ENCODE measurements around the gene ABT1.

The ABT1 gene

DNA sequence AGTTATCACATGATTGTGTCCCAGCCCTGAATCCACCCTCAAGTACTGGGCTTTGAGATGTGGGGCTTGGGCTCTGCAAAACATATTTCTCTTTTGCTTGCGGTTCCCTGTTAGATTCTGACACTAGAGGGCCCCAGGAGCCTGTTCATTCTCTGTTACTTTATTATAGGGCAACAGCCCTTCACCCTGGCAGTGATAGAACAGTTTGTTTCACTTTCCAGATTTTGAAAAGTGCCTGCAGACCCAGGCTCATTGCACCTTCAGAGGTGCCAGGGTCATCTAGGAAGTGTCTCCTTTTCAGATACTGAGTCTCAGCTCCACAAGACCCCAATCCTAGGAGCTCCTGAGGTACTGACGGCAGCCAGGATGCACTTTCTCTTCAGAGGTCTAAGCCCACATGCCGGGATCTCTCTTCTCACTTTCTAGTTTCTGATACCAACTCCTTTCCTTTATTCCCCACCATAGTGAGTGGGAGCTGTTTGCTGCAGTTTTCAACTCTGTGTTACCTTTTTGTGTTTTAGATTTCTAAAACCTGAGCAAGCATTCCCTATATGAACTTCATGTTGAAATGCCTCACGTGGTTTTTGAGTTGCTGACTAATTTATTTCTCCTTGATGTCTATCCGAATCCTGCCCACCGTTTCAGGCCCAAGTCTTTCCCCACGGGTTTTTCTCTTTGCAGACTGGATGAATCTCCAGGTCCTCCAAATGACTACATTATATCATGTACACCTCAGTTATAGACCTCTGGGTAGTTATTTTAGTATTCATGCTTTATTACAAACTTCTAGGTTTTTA, 10.9 kb downstream of the ABT1 start:
- peak; percentile 64 for DNase-seq

DNA sequence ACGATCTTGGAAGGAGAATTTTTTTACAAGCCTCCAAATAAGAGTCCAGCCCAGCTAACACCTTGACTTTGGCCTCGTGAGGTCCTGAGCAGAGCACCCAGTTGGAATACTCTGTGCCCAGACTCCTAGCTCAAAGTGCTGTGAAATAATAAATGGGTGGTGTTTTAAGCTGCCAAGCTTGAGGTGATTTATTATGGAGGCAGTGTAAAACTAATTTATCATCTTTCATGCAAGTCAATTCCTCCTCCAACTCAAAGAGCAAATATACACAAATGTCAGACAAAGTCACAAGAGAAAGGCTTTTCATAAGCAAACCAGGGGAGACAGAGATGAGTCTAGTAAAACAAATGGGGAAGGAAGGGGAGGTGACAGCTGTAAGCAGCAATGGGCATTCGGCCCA, 12.7 kb downstream of the ABT1 start:
- DNase-seq: no peak

DNA sequence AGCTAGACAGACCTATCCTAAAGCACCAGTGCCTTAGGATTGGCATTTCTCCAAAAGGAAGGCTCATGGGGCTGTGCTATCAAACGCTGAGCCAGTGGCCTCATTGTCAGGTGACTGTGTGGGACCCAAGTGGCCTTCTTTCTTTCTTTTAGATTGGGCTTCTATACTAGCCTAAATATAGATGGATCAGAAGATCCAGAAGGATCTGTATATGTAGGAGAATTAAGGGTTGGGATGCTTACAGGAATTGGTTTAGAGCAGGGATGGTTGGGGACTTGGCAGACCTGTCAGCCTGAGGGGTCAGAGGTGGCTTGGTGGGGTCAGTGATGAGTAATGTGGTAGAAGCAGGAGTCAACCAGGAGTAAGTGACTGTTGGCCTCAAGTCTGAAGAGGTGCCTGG, 14.8 kb downstream of the ABT1 start:
- no peak for DNase-seq

DNA sequence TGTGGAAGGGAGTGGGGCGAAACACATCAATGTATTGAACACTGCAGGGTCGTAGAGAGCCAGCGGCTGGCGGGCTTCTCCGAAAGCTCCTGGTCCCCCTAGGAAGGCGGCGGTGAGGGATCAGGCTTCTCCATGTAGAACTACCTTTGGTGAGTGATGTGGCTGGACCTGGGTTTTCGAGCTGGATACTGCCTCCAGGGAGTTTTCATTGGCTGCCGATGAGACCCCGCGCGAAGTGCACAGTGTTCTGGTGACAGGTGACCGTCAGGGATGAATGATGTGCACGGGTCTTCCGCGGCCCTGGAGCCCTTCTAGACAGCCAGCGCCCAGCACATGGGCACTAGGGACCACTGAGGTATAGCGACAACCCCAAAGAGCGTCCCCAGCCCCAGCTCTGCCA, 16.4 kb downstream of the ABT1 start:
- no peak for DNase-seq

DNA sequence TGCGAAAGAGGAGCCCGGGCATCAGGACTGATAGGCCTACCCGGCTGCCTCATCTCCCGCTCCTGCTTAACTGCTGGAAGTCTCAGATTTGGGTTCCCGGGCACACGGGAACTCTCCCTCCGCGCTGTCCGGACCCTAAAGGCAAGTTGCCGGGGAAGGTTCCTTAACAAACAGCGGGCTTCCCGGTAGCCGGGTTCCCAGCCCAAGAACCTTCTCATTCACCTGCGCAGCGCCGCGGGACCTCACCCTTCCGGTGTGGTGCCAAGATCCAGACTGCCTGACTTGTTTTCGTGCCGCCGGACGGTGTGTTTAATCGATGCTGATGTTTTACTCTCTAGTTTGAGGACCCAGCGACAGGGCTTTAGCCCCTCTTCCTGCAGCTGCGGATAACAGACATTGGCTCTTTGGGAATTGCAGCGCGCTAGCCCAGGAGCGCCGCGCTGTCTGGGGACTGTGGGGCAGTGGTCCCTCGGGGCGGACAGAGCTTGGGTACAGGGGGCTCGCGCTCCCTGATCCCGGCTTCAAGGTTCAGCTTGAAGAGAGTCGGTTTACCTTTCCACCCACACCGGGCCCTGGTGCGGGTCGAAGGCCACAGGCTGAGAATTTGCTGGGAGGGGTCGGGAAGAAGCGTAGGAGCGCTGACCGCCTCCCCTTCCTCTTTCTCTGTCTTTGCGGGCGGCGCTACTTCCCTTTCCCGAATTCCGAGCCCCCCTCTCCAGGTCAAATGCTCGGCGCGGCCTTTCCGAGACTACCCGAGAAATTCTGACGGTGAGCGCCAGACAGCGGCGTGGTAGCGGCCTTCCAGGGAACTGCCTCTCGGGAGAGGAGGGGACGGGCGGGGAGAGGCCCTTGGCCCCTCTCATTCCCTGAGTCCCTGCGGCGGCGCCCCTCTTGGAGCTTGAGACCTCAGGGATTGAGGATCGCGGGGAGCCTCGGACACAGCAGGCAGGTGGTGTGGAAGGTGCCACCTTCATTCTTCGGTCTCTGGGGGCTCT, 17.2 kb downstream of the ABT1 start:
- DNase-seq: no peak

DNA sequence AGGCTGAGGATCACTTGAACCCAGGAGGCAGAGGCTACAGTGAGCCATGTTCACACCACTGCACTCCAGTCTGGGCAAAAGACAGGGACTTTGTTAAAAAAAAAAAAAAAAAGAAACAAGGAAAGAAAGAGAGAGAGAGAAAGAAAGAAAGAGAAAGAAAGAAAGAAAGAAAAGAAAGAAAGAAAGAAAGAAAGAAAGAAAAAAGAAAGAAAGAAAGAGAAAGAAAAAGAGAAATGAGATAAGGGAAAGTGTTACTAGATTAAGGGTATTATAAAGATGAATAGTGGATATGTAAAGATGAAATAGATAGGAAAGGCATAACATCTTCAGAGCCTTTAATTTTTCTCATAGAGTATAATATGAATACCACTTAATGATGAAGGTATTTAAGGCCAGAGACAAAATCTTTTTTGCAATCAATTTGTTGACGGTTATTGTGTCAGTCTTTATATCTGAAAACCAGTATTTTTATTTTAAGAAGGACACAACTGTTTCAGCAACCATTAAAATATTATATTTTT, 26.6 kb downstream of the ABT1 start:
- DNase-seq: no peak

DNA sequence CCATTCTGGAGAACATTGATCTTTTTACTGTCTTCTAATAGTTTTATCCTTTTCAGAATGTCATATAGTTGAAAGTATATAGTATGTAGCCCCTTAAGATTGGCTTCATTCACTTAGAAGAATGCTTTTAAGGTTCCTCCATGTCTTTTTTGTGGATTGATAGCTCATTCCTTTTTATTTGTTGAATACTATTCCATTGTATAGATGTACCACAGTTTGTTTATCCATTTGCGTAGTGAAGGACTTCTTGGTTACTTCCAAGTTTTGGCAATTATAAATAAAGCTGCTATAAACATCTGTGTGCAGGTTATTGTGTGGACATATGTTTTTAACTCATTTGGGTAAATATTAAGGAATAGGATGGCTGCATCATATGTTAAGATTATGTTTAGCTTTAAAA, 27.8 kb downstream of the ABT1 start:
- DNase-seq: no peak

DNA sequence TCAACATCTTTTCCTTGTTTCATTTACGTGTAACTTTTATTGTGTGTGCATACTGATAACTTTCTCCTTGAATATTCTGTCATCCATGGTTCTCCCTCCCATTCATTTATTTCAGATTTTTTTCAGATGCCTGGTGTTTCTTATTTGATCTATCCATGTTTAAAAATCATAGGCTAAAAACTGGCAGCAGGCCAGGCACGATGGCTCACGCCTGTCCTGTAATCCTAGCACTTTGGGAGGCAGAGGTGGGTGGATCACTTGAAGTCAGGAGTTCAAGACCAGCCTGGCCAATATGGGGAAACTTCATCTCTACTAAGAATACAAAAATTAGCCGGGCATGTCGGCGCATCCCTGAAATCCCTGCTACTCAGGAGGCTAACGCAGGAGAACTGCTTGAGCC, 31.1 kb downstream of the ABT1 start:
- no peak for DNase-seq

DNA sequence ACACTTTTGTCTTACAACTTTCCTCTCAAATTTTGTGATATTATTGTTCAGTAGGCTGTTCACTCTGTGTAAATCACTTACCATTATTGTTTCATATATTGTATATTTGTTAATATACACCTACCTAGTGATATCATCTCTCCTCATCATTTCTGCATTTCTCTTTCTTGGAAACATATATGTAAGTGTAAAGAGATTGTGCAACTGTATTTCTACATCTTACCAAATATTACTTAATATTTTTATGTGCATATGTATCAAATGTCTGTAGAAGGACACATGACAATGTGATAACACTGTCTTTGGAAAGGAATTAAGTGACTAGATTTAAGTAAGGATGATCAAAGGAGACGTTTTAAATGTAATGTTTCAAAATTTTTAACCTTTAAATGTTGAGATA, 32.6 kb downstream of the ABT1 start:
- no peak for DNase-seq

DNA sequence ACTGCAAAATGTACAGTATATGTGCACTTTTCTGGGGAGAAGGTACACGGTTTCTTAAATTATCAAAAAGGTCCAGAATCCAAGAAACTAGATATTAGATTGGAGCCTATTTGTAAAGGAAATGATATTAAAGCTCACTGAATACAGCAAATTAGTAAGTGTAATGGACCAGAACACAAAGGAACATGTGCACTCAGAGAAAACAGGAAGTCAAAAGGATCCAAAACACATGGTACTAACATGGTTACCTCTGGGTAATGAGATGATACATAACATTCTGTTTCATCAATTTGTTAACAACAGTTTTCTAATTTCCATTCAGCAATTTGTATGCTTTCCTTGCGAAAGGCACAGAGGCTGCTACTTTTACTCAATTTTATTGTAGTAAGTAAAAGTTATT, 44.1 kb downstream of the ABT1 start:
- DNase-seq: no peak

DNA sequence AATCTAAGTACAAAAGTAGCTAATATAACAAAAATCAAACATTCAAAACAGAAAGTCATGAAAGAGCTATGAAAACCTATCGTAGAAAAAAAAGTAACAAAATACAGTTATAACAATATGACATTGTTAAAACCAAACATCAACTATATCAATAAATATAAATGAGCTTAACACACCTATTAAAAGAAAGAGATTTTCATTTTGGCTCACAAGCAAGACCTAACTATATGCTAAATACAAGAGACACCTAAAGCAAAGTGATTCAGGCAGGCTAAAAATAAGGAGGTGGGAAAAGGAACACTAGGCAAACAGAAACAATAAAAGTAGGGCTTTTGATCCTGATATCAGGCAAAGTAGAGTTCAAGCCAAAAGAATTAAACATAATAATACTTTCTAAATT, 49.3 kb downstream of the ABT1 start:
- no peak for DNase-seq
